Superior temporal gyrus (tissue), 1 donor: ENCODE results near the gene ITGA2.
A peak's percentile ranks its signal among the peaks of the same experiment; 100 is the strongest.

Source experiments
- DNase-seq: peaks from one replicate; pipeline ENCODE4 v3.0.0-alpha.2; 2016; ENCODE audit errors: extremely low spot score

The ITGA2 gene

GRCh38 chr5:52988335-52989024 lies 672 bp upstream of the ITGA2 start:
- peak; percentile 47 for DNase-seq

GRCh38 chr5:52989781-52990527 lies 802 bp downstream of the ITGA2 start:
- peak; percentile 77 for DNase-seq

GRCh38 chr5:52990528-52990925 lies 1.4 kb downstream of the ITGA2 start:
- DNase-seq: no peak

- DNase-seq: no peak
These were observed 4.2 kb downstream of the ITGA2 start for GRCh38 chr5:52993367-52993766.

GRCh38 chr5:52994266-52994665 lies 5.1 kb downstream of the ITGA2 start:
- peak; percentile 16 for DNase-seq

GRCh38 chr5:52995095-52995494 lies 5.9 kb downstream of the ITGA2 start:
- DNase-seq: no peak

GRCh38 chr5:52995914-52996313 lies 6.8 kb downstream of the ITGA2 start:
- DNase-seq: peak; percentile 17

GRCh38 chr5:52996979-52997378 lies 7.8 kb downstream of the ITGA2 start:
- DNase-seq: no peak

GRCh38 chr5:52997424-52997823 lies 8.3 kb downstream of the ITGA2 start:
- DNase-seq: peak; percentile 97

GRCh38 chr5:52998552-52999313 lies 9.6 kb downstream of the ITGA2 start:
- DNase-seq: peak; percentile 53

- DNase-seq: peak; percentile 63
These were observed 10.3 kb downstream of the ITGA2 start for GRCh38 chr5:52999344-52999949.

GRCh38 chr5:53001541-53001940 lies 12.4 kb downstream of the ITGA2 start:
- DNase-seq: no peak

GRCh38 chr5:53002491-53002890 lies 13.3 kb downstream of the ITGA2 start:
- no peak for DNase-seq

GRCh38 chr5:53003144-53003543 lies 14.0 kb downstream of the ITGA2 start:
- no peak for DNase-seq

- no peak for DNase-seq
These were observed 18.0 kb downstream of the ITGA2 start for GRCh38 chr5:53006911-53007890.

- no peak for DNase-seq
These were observed 19.6 kb downstream of the ITGA2 start for GRCh38 chr5:53008751-53009150.

- DNase-seq: no peak
These were observed 20.7 kb downstream of the ITGA2 start for GRCh38 chr5:53009816-53010215.

- DNase-seq: no peak
These were observed 21.7 kb downstream of the ITGA2 start for GRCh38 chr5:53010814-53011213.

- DNase-seq: no peak
These were observed 22.1 kb downstream of the ITGA2 start for GRCh38 chr5:53011233-53011632.

- DNase-seq: no peak
These were observed 24.7 kb downstream of the ITGA2 start for GRCh38 chr5:53013857-53014256.

GRCh38 chr5:53017383-53017782 lies 28.2 kb downstream of the ITGA2 start:
- peak; percentile 84 for DNase-seq
